SK-N-SH (cell line): ENCODE data around the gene AMELX. TPM values are rescaled to one million over a fixed set of nuclear protein-coding genes. Genes with fewer than 3 reads are reported as not detected.

ENCODE experiments used
- polyA plus RNA-seq, 3 experiments: library from polyadenylated mRNA; depleted of rRNA; stranded (reverse); fragments of >200 nt; gene quantifications; 2 replicates each; pipeline ENCODE4 v1.2.3, GENCODE V29; 2012
- small RNA-seq, 7 experiments: library from RNA; depleted of rRNA; stranded (forward); fragments of <200 nt; gene quantifications; one replicate each; pipeline ENCODE3, GENCODE V24; 2012

The AMELX gene
- polyA plus RNA-seq, 1 of the 3 experiments (the other 2 are of a cell fraction) = not detected

Small RNA genes lying within 50 kb of the gene (small RNA-seq; reads per million reads assigned to genes)
- gene MIR548AX = 0 reads per million in 7 experiments

Other genes starting within 250 kb of the AMELX start
- 33.7 and 40.8 TPM in 2 replicates for gene HCCS, start 182.1 kb upstream of the AMELX start, polyA plus RNA-seq (2012; rRNA removed)